GM19372 (cell line): ENCODE results near the gene C2CD2L.
"Not testable (repeated sequence)": the region's sequence is repeated elsewhere in the genome, so short reads cannot be mapped to it uniquely, and the experiment has no call there.

ENCODE experiments used
- ATAC-seq: cut with Tn5 transposase; IDR thresholded peaks from one replicate; pipeline ENCODE4 v1.9.1; 2021; ENCODE audit warnings: mild to moderate bottlenecking, low read depth, moderate library complexity; ENCODE audit not compliant: unreplicated experiment

The C2CD2L gene

GRCh38 chr11:119147604-119148333 is 40.6 kb downstream of the C2CD2L start:
- no peak for ATAC-seq

GRCh38 chr11:119148720-119149017 is 41.5 kb downstream of the C2CD2L start:
- ATAC-seq: no peak

GRCh38 chr11:119149018-119149785 is 42.1 kb downstream of the C2CD2L start, which contains the start of gene ABCG4:
Gene ABCG4 (plus strand): TSS chr11:119149052. CDS start chr11:119149966, 914 bp downstream.
- ATAC-seq: no peak

- ATAC-seq: no peak
Measured at GRCh38 chr11:119149786-119150275, 42.7 kb downstream of the C2CD2L start.

- ATAC-seq: no peak
Measured at GRCh38 chr11:119152043-119152442, 44.9 kb downstream of the C2CD2L start.

- no peak for ATAC-seq
Measured at GRCh38 chr11:119152604-119153003, 45.5 kb downstream of the C2CD2L start.

GRCh38 chr11:119153049-119153818 is 46.1 kb downstream of the C2CD2L start:
- ATAC-seq: no peak

GRCh38 chr11:119154178-119154577 is 47.0 kb downstream of the C2CD2L start:
- no peak for ATAC-seq

- ATAC-seq: no peak
Measured at GRCh38 chr11:119155733-119156492, 48.8 kb downstream of the C2CD2L start.

GRCh38 chr11:119156496-119156895 is 49.4 kb downstream of the C2CD2L start:
- ATAC-seq: no peak

GRCh38 chr11:119157063-119157462 is 49.9 kb downstream of the C2CD2L start:
- no peak for ATAC-seq

GRCh38 chr11:119158467-119158866 is 51.3 kb downstream of the C2CD2L start:
- no peak for ATAC-seq

GRCh38 chr11:119160151-119160550 is 53.0 kb downstream of the C2CD2L start:
- ATAC-seq: no peak

GRCh38 chr11:119161871-119162270 is 54.7 kb downstream of the C2CD2L start:
- no peak for ATAC-seq

GRCh38 chr11:119166368-119167076 is 59.4 kb downstream of the C2CD2L start:
- ATAC-seq: no peak

GRCh38 chr11:119167077-119167458 is 59.9 kb downstream of the C2CD2L start:
- not testable (repeated sequence) for ATAC-seq

GRCh38 chr11:119167933-119168332 is 60.8 kb downstream of the C2CD2L start:
- ATAC-seq: no peak
